Stomach smooth muscle (tissue), 2 donors: Measurements from ENCODE around the gene CHAC1.
A peak's percentile ranks its signal among the peaks of the same experiment; 100 is the strongest.

Experiments used
- H3K27ac ChIP-seq: one replicate; pipeline ENCODE4 v1.7.0; 2013; ENCODE audit warnings: mild to moderate bottlenecking, low read length, inconsistent platforms
- H3K27me3 ChIP-seq, 2 donors: one replicate each; pipeline ENCODE4 v1.7.0; 2013; ENCODE audit warnings: low read length in 2 of 2; ENCODE audit not compliant: insufficient read depth in 2 of 2, control insufficient read depth in 1 of 2
- H3K36me3 ChIP-seq, 2 donors: one replicate each; pipeline ENCODE4 v1.7.0; 2013; ENCODE audit warnings: low read length in 2 of 2; ENCODE audit not compliant: control insufficient read depth in 2 of 2, insufficient read depth in 2 of 2
- H3K4me1 ChIP-seq: one replicate; pipeline ENCODE4 v1.7.0; 2013; ENCODE audit warnings: low read length; ENCODE audit not compliant: control insufficient read depth, insufficient read depth
- H3K4me3 ChIP-seq, 2 donors: one replicate each; pipeline ENCODE4 v1.7.0; 2013; ENCODE audit warnings: low read length in 2 of 2
- H3K9ac ChIP-seq, 2 donors: one replicate each; pipeline ENCODE4 v1.7.0; 2013; ENCODE audit warnings: low read length in 2 of 2, mild to moderate bottlenecking in 1 of 2
- H3K9me3 ChIP-seq, 2 donors: one replicate each; pipeline ENCODE4 v1.7.0; 2013; ENCODE audit warnings: low read length in 2 of 2; ENCODE audit not compliant: control insufficient read depth in 2 of 2
- donor health status: healthy.
- donor health status: Pancreatic carcinoma.

The CHAC1 gene

GRCh38 chr15:40941528-40942336, 11.5 kb upstream of the CHAC1 start:
- no peaks in the 10 kb centered on the region for H3K27me3 ChIP-seq
- no peaks in the 10 kb centered on the region for H3K36me3 ChIP-seq
- peak overlapping the region; percentile 74 for H3K4me3 ChIP-seq
- H3K27ac ChIP-seq = peak overlapping the region; percentile 55
- H3K9ac ChIP-seq = peak overlapping the region; percentile 78 to 79
- no peaks in the 10 kb centered on the region for H3K9me3 ChIP-seq
- H3K4me1 ChIP-seq = peaks cover 25% of the 10 kb centered on the region

- Histone ChIP-seq H3K9me3 (no peaks in the 10 kb centered on the region), H3K4me1 (peaks cover 25% of the 10 kb centered on the region), H3K27me3 (no peaks in the 10 kb centered on the region), H3K4me3 (peak overlapping the region; percentile 74), H3K36me3 (no peaks in the 10 kb centered on the region), H3K27ac (peak overlapping the region; percentile 55), H3K9ac (peak overlapping the region; percentile 78 to 79)
These were observed 10.9 kb upstream of the CHAC1 start for GRCh38 chr15:40942337-40942854.

- Histone ChIP-seq H3K27me3 (no peaks in the 10 kb centered on the region), H3K27ac (no peak overlapping the region), H3K4me1 (peaks cover 23% of the 10 kb centered on the region), H3K36me3 (no peaks in the 10 kb centered on the region), H3K9ac (peak overlapping the region in 1 of 2 donors; percentile 78), H3K4me3 (no peak overlapping the region), H3K9me3 (no peaks in the 10 kb centered on the region)
These were observed 10.4 kb upstream of the CHAC1 start for GRCh38 chr15:40942878-40943277.

- Histone ChIP-seq H3K9ac (no peak overlapping the region), H3K4me1 (peaks cover 23% of the 10 kb centered on the region), H3K36me3 (no peaks in the 10 kb centered on the region), H3K27ac (no peak overlapping the region), H3K4me3 (no peak overlapping the region), H3K9me3 (no peaks in the 10 kb centered on the region), H3K27me3 (no peaks in the 10 kb centered on the region)
These were observed 9.4 kb upstream of the CHAC1 start for GRCh38 chr15:40943764-40944365.

- H3K4me3 ChIP-seq = no peak overlapping the region
- H3K9ac ChIP-seq = no peak overlapping the region
- no peak overlapping the region for H3K27ac ChIP-seq
- H3K36me3 ChIP-seq = no peaks in the 10 kb centered on the region
- no peaks in the 10 kb centered on the region for H3K9me3 ChIP-seq
- peaks cover 23% of the 10 kb centered on the region for H3K4me1 ChIP-seq
- peaks cover 0 to 1% of the 10 kb centered on the region in 2 donors for H3K27me3 ChIP-seq
These were observed 8.6 kb upstream of the CHAC1 start for GRCh38 chr15:40944510-40945296.

- H3K9me3 ChIP-seq = no peaks in the 10 kb centered on the region
- H3K4me1 ChIP-seq = peaks cover 13% of the 10 kb centered on the region
- H3K36me3 ChIP-seq = no peaks in the 10 kb centered on the region
- H3K27me3 ChIP-seq = peaks cover 0 to 3% of the 10 kb centered on the region in 2 donors
- no peak overlapping the region for H3K27ac ChIP-seq
- no peak overlapping the region for H3K4me3 ChIP-seq
- no peak overlapping the region for H3K9ac ChIP-seq
These were observed 4.4 kb upstream of the CHAC1 start for GRCh38 chr15:40948706-40949473.

GRCh38 chr15:40949756-40950207, 3.5 kb upstream of the CHAC1 start:
- Histone ChIP-seq H3K9me3 (no peaks in the 10 kb centered on the region), H3K27ac (no peak overlapping the region), H3K4me3 (no peak overlapping the region), H3K27me3 (peaks cover 0 to 3% of the 10 kb centered on the region in 2 donors), H3K4me1 (peaks cover 17% of the 10 kb centered on the region), H3K36me3 (no peaks in the 10 kb centered on the region), H3K9ac (no peak overlapping the region)

- peaks cover 31% of the 10 kb centered on the region for H3K4me1 ChIP-seq
- no peaks in the 10 kb centered on the region for H3K36me3 ChIP-seq
- H3K9ac ChIP-seq = no peak overlapping the region
- H3K27ac ChIP-seq = no peak overlapping the region
- peaks cover 0 to 3% of the 10 kb centered on the region in 2 donors for H3K27me3 ChIP-seq
- no peak overlapping the region for H3K4me3 ChIP-seq
- H3K9me3 ChIP-seq = no peaks in the 10 kb centered on the region
These were observed 1.5 kb upstream of the CHAC1 start for GRCh38 chr15:40951764-40952163.

- peak overlapping the region; percentile 86 to 92 for H3K4me3 ChIP-seq
- H3K9me3 ChIP-seq = no peaks in the 10 kb centered on the region
- peak overlapping the region; percentile 75 to 86 for H3K9ac ChIP-seq
- H3K27ac ChIP-seq = peak overlapping the region; percentile 78
- H3K36me3 ChIP-seq = no peaks in the 10 kb centered on the region
- H3K27me3 ChIP-seq = peaks cover 0 to 3% of the 10 kb centered on the region in 2 donors
- H3K4me1 ChIP-seq = peaks cover 36% of the 10 kb centered on the region
These were observed 870 bp upstream of the CHAC1 start for GRCh38 chr15:40952301-40952900.
